Cardiac fibroblast (primary cell): ENCODE data around the gene RASSF1.

ENCODE experiments used
- DNase-seq, 2 donors: peaks; one replicate each; pipeline versions ENCODE4 v3.0.0 to v3.0.0-alpha.2; 2010; ENCODE audit warnings: low read depth in 2 of 2
- H3K4me3 ChIP-seq, 2 donors: replicated peaks in 1 of 2; 1 replicate in 1 of 2; 2 replicates in 1 of 2; pipeline ENCODE4 v1.5.1; 2011; ENCODE audit warnings: low read depth in 2 of 2, low read length in 2 of 2, mild to moderate bottlenecking in 2 of 2, moderate library complexity in 1 of 2
- TF ChIP-seq, protein P1 (sequence below): IDR thresholded peaks from one replicate; pipeline ENCODE4 v1.5.1; 2011; ENCODE audit warnings: low read depth, mild to moderate bottlenecking, low read length, inconsistent platforms

Gene RASSF1, protein sequence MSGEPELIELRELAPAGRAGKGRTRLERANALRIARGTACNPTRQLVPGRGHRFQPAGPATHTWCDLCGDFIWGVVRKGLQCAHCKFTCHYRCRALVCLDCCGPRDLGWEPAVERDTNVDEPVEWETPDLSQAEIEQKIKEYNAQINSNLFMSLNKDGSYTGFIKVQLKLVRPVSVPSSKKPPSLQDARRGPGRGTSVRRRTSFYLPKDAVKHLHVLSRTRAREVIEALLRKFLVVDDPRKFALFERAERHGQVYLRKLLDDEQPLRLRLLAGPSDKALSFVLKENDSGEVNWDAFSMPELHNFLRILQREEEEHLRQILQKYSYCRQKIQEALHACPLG

DNA sequence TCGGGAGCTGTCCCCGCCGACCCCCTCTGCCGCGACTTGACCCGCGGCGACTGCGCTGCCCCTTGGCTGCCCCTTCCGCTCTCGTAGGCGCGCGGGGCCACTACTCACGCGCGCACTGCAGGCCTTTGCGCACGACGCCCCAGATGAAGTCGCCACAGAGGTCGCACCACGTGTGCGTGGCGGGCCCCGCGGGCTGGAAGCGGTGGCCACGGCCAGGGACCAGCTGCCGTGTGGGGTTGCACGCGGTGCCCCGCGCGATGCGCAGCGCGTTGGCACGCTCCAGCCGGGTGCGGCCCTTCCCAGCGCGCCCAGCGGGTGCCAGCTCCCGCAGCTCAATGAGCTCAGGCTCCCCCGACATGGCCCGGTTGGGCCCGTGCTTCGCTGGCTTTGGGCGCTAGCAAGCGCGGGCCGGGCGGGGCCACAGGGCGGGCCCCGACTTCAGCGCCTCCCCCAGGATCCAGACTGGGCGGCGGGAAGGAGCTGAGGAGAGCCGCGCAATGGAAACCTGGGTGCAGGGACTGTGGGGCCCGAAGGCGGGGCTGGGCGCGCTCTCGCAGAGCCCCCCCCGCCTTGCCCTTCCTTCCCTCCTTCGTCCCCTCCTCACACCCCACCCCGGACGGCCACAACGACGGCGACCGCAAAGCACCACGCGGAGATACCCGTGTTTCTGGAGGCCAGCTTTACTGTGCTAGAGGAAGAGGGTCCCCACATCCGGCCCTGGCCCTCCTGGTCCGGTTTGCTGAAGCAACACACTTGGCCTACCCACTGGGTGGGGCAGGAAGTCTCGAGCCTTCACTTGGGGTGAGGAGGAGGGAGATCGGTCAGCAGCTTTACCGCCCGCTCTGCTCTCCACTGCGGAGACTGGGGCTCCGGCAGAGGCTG is at the start of gene RASSF1:
TSS of gene RASSF1 (minus strand) at position 389 of the 882 bp plus-strand sequence. CDS start at position 358, 31 bp downstream.
- peak within 1 kb of the TSS; percentile 43 to 64 for H3K4me3 ChIP-seq

DNA sequence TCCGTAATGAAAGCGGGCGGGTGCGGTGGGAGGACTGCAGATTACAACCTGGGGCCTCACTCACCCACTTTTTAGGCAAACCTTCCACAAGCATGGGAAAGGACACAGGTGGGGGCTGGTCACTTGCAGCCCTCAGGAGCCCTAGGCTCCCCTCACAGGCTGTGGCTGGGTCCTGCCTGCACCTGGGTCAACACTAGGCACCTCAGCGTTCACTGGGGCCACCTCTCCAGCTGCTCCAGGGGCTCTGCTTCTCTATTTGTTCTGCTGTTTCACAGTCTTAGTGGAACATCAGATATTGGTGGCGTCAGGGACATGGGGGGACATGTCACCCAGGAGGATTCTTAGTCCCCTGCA is 48.8 kb upstream of the RASSF1 start:
- DNase-seq = no peak
- TF ChIP-seq, protein P1, sequence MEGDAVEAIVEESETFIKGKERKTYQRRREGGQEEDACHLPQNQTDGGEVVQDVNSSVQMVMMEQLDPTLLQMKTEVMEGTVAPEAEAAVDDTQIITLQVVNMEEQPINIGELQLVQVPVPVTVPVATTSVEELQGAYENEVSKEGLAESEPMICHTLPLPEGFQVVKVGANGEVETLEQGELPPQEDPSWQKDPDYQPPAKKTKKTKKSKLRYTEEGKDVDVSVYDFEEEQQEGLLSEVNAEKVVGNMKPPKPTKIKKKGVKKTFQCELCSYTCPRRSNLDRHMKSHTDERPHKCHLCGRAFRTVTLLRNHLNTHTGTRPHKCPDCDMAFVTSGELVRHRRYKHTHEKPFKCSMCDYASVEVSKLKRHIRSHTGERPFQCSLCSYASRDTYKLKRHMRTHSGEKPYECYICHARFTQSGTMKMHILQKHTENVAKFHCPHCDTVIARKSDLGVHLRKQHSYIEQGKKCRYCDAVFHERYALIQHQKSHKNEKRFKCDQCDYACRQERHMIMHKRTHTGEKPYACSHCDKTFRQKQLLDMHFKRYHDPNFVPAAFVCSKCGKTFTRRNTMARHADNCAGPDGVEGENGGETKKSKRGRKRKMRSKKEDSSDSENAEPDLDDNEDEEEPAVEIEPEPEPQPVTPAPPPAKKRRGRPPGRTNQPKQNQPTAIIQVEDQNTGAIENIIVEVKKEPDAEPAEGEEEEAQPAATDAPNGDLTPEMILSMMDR = no peak
- no peak overlapping the region for H3K4me3 ChIP-seq

More for the DNA sequence above, at the start of gene RASSF1:
- TF ChIP-seq, protein P1 = no peak
- DNase-seq = peak; percentile 64

DNA sequence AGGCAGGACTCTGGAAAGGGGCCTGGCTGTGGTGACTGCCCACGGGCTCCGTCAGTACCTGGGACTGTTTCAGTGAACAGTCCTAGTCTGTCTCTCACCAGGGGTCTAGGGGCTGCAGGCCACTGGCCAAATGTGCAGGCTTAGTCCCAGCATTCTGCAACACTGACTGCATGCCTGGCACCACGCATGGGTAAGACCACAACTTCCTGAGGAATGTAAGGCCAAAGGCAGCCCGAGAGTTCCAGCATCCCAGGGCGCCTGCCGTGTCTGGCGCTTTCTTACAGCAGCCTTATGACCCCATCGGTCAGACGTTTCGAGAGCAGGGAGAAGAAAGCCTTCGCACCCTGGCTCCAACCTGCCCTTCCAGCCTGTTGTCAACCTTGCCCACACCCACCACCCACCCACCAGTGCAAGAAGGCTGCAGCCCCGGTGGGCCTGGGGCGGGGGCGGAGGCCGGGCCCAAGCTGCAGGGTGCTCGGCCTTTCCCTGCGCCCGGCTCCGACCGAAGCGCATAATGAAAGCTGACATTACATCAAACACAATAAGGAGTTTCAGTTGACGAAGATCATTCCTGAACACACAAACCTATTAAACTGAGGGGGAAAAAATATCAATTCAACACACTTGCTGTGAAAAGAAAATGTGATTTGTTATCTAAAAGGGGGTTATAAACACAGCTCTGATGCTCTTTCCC is 48.2 kb upstream of the RASSF1 start:
- TF ChIP-seq, protein P1 = no peak
- no peak overlapping the region for H3K4me3 ChIP-seq

DNA sequence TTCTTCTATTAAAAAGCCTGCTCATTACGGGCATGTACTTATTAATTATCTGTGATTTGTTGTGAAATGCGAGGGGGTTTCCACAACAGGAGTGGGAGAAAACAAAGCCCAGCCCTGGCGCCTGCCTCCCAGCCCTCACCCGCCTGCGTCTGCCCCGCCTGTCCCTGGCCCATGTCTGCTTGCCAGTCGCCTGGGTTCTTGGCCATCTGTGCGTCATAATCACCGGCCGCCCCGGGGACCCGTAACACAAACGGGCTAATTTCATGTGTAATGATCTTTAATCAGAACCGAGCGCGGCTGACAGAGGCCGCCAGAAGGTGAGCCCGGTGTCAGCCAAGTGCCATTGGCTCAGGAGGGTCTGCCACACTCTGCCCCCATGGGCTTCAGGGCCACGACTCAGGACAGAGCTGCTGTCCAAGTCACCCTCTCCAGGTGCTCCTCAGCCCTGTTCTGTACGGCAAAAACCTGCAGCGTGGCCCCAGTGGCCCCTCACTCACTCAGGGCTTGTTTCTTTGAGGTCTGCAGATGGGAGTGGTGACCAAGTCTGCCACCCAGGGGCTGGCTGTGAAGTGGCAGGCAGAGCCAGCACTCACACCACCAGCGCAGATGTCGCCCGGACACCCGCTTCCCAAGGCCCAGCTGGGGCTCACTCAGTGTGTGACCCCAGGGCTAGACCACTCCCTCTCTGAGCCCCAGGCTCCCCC is 47.5 kb upstream of the RASSF1 start:
- TF ChIP-seq, protein P1 = peak; percentile 13
- H3K4me3 ChIP-seq = no peak overlapping the region
- no peak for DNase-seq

More for the DNA sequence above, 48.2 kb upstream of the RASSF1 start:
- no peak for DNase-seq

DNA sequence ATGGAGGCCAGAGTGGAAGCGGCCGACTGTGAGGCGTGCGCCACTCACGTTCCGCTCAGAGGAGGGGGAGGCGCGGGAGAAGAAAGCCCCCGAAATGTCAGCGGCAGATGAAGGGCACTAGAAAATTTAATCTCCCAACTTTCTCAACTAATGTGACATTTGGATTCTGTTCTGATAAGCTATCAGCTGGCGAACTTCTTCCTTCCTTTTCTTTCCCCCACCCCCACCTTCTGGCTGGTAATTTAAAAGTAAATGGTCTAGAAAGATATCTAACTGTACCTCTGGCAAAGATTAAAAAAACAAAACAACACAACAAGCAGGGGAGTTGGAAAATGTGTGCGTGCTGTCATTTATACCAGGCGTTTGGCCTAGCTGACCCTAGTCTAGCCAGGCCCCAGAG is 45.1 kb upstream of the RASSF1 start:
- TF ChIP-seq, protein P1 = no peak
- no peak for DNase-seq
- H3K4me3 ChIP-seq = no peak overlapping the region

DNA sequence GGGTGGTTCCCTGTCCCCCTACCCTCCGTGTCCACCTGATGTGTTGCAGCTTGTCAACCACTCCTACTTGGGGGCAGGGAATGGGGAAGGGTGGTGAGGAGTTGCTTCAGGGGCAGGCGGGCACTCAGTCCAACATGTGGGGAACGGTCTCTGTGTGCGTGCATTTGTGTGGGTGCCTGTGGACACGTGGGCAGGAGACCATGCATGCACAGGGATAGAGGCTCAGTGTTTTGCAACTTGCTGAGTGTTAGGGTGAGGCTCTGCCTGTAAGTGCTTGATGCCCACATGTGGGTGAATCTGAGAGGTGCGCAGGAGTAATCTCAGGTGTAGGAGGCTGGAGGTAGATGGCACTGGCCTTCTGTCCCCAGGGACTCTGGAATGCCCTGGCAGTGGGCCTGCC is 43.1 kb upstream of the RASSF1 start:
- TF ChIP-seq, protein P1 = no peak
- no peak for DNase-seq
- H3K4me3 ChIP-seq = no peak overlapping the region
